HG03135 (cell line): ENCODE measurements around the gene CTBP2.
A peak's percentile ranks its signal among the peaks of the same experiment; 100 is the strongest.

Source experiments
- ATAC-seq: cut with Tn5 transposase; IDR thresholded peaks from one replicate; pipeline ENCODE4 v1.9.1; 2021; ENCODE audit warnings: mild to moderate bottlenecking, moderate library complexity; ENCODE audit not compliant: unreplicated experiment

The CTBP2 gene

GRCh38 chr10:125159932-125160855, at the start of gene CTBP2:
Gene CTBP2 (minus strand): TSS chr10:125160563.
- ATAC-seq, result no peak

DNA sequence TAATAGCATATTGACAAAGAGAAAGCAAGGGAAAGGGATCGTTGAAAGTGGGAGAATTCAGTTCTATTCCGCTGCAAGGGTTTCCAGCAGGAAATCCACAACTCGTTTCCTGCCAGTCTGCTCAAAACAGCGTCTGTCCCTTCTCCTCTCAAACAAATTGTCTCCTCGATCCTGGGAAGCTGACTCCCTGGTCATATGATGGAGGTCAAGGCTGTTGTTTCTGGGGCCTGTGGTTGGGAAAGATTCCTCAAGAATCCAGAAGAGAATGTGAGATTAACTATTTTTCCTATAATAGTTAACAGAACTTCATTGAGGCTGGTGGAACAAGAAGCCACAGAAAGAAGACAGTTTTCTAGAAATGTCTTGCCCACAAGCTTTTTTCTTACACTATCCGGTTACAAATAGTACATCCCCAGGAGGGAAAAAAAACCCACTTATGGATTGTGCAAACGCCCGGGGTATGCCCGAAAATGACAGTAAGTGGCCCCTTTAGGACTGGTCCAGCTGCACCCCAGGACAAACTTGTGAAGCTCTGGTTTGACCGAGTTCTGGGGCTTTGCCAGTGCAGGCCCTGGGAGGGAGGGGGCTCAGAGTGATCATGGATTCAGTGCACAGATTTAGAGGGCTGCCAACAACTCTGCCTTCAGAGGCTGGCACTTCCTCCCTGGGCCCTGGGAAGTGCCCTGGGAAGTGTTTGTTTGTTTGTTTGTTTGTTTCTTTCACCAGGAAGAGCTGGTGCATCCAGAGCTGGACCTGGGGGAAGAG, 49.4 kb upstream of the CTBP2 start:
- ATAC-seq, result no peak

DNA sequence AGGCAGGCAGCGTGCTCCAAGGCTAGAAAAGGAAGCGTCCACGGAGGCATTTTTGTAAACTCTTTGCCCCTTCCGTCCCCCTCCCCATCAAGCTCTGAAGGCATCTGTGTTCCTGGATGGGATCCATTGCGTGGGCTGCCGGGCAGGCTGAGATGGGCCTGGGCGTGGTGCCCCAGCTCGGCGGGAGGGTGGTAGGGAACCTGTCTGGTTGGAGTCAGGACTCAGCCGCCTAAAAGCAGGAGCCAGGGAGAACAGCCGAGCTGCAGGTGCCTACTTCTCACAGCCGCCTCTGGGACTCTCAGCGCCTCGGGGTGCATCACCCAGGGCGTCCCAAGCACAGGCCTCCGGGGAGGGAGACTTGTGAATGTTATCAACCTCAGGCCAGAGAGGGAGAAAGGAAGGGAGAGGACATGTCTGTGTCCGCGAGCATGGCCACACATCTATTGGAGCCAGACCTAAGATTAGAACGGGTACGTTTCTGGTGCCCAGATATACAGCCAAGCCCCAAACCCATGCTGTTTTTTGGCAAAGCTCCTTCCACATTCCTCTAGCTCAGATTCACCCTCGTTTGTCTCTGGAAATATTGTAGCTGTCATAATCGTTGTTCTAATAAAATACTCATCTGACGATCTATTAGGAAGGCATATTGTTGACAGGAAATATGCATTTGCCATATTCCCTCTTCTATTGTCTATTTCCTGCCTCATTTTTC, 48.6 kb upstream of the CTBP2 start:
- no peak for ATAC-seq

- no peak for ATAC-seq
Observed at GRCh38 chr10:125206623-125207022, 46.3 kb upstream of the CTBP2 start.

GRCh38 chr10:125205431-125205830, 45.1 kb upstream of the CTBP2 start:
- ATAC-seq, result no peak

- no peak for ATAC-seq
Observed at GRCh38 chr10:125204400-125204799, 44.0 kb upstream of the CTBP2 start.

- ATAC-seq, result no peak
Observed at GRCh38 chr10:125203186-125203800, 42.9 kb upstream of the CTBP2 start.

GRCh38 chr10:125201791-125202622, 41.6 kb upstream of the CTBP2 start:
- ATAC-seq, result no peak

DNA sequence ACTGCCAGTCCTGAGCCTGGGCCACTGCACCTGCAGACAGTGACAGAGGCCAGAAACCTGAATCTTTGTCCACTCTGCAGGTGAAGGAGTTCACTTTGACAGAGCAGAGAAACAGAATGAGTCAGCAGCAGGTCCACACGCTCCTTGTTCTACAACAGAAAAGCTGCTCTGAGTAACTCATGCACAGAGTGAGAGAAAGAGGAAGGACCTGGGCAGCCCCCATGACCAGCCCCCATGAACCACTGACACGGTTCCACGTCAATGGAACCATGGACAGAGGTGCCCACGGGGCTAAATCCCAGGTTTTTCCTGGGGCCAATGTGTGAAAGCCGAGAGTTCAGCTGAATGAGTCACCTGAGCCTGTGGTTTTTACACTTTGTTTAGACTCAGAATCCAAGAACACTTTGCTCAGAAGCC, 40.8 kb upstream of the CTBP2 start:
- ATAC-seq, result peak; percentile 78

DNA sequence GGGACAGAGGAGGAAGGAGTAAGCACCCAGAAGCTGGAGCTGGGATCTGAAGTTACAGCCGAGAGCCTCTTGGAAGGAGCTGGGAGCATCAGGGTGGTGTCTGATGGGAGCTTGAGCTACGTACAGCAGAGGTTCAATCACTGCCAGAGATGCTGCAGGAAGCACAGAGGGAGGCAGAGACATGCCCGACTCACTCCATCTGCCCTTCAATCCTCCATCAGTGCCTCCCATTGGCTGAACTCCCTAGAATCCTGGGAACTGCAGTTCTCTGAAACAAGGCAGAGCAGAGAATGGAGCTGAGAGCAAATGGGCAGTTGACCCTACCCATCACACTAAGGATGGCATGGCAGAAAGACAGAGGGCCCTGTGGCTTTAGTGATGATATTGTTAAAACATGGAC, 40.0 kb upstream of the CTBP2 start:
- ATAC-seq, result no peak

GRCh38 chr10:125199270-125199669, 38.9 kb upstream of the CTBP2 start:
- no peak for ATAC-seq

- ATAC-seq, result no peak
Observed at GRCh38 chr10:125194814-125195213, 34.5 kb upstream of the CTBP2 start.

- ATAC-seq, result no peak
Observed at GRCh38 chr10:125193306-125193877, 33.0 kb upstream of the CTBP2 start.

- ATAC-seq, result no peak
Observed at GRCh38 chr10:125192620-125193019, 32.3 kb upstream of the CTBP2 start.

DNA sequence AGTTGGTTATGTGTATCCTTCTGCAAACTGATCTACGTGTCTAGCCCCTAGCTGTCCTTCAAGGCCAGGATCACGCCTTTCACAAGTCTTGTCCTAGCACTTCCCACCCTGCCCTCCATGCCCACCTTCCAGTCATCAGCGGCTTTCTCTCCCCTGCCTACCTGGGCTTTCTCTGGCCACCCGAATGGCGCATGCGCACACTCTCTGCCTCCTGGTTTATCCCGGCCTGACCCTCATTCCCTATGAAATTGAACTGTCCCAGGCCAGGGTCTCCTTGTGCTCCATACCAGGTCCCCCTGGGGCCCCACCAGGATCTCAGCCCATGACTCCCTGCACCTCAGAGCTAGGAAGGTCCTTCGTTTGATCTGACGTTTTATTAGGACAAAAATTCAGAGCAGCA, 31.6 kb upstream of the CTBP2 start:
- ATAC-seq, result no peak

GRCh38 chr10:125190946-125191345, 30.6 kb upstream of the CTBP2 start:
- no peak for ATAC-seq

- ATAC-seq, result no peak
Observed at GRCh38 chr10:125190414-125190813, 30.1 kb upstream of the CTBP2 start.

DNA sequence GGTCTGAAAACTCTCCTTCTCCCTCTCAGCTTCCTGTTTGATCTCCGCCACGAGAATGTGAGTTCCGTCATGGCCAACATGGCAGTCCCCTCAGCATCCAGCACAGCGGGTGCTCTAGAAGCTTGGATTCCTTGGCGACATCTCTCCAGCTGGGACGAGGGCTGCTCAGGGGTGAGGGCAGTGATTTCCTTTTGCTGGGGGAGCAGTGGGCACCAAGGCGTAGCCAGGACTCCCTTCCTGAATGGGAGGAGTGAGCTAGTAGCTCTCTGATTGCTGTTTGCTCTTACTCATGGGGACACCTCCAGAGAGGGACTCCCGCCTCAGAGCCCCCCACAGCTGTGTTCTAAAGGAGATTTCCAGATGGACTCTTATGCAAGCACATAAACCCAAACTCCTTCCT, 28.8 kb upstream of the CTBP2 start:
- no peak for ATAC-seq
